Breast epithelium (tissue), 4 donors: ENCODE results near the gene TACO1. TPM values are rescaled to one million over a fixed set of nuclear protein-coding genes. Genes with fewer than 3 reads are reported as not detected.

ENCODE experiments used
- DNase-seq, 2 donors: peaks; one replicate each; pipeline ENCODE4 v3.0.0-alpha.2; 2019; ENCODE audit warnings: low spot score in 2 of 2
- H3K27ac ChIP-seq, 2 donors: fragments of 200-600 bp; sonication (generic) in 1 of 2; one replicate each; pipeline ENCODE4 v1.5.1; 2016 to 2019; ENCODE audit warnings: mild to moderate bottlenecking in 1 of 2
- H3K27me3 ChIP-seq, 2 donors: fragments of 200-600 bp; sonication (generic) in 1 of 2; one replicate each; pipeline versions ENCODE4 v1.5.1 to v1.6.0; 2017 to 2019; ENCODE audit warnings: control low read depth in 1 of 2, mild to moderate bottlenecking in 1 of 2
- H3K36me3 ChIP-seq: fragments of 200-600 bp; one replicate; pipeline ENCODE4 v1.5.1; 2019
- H3K4me1 ChIP-seq, 2 donors: fragments of 200-600 bp; sonication (generic); one replicate each; pipeline ENCODE4 v1.5.1; 2016 to 2019; ENCODE audit warnings: control low read depth in 1 of 2
- H3K4me3 ChIP-seq, 3 donors: fragments of 200-600 bp; sonication (generic); 1 replicate in 2 of 3; 2 replicates in 1 of 3; pipeline ENCODE4 v1.5.1; 2016 to 2019; ENCODE audit warnings: mild to moderate bottlenecking in 3 of 3, moderate library complexity in 2 of 3
- H3K9me3 ChIP-seq, 2 donors: fragments of 200-600 bp; sonication (generic) in 1 of 2; one replicate each; pipeline ENCODE4 v1.5.1; 2016 to 2019; ENCODE audit warnings: control low read depth in 1 of 2
- CTCF ChIP-seq, 3 donors: fragments of 450-650 bp; IDR thresholded peaks; one replicate each; pipeline ENCODE4 v1.5.1; 2016 to 2017; ENCODE audit warnings: antibody characterized with exemption in 3 of 3, mild to moderate bottlenecking in 3 of 3, moderate library complexity in 3 of 3
- POLR2A ChIP-seq: fragments of 450-650 bp; IDR thresholded peaks from one replicate; pipeline ENCODE4 v1.6.1; 2016; ENCODE audit warnings: antibody characterized with exemption, mild to moderate bottlenecking, moderate library complexity
- POLR2AphosphoS5 ChIP-seq, 3 donors: sonication (generic); formaldehyde crosslinking; IDR thresholded peaks; one replicate each; pipeline ENCODE4 v1.6.1; 2017; ENCODE audit warnings: antibody characterized with exemption in 3 of 3
- intact Hi-C: fragments of 100-400 bp; cut with DNase I; formaldehyde crosslinking; loops from one replicate; pipeline ENCODE4 v1.15.1; 2023; ENCODE audit warnings: low total_unique reads
- total RNA-seq, 3 donors: library from RNA; depleted of rRNA; stranded (reverse); fragments of >200 nt; gene quantifications; one replicate each; pipeline ENCODE4 v1.1.0, GENCODE V29; 2016

TACO1 gene
- total RNA-seq, 3 donors from 2014 or later: 11.0 to 12.4 (median 11.1) TPM

GRCh38 chr17:63561819-63562218 lies 38.9 kb upstream of the TACO1 start:
- intact Hi-C loops: no loop called here
- no peak for DNase-seq
- Histone ChIP-seq H3K36me3 (no peaks in the 10 kb centered on the region), H3K27ac (no peak overlapping the region), H3K4me3 (no peak overlapping the region), H3K4me1 (no peaks in the 10 kb centered on the region), H3K27me3 (no peaks in the 10 kb centered on the region), H3K9me3 (no peaks in the 10 kb centered on the region)
- no peak for TF ChIP-seq POLR2A
- no peak for TF ChIP-seq POLR2AphosphoS5 (IDR thresholded peaks at IDR 0.05)
- TF ChIP-seq CTCF (IDR thresholded peaks at IDR 0.05): no peak

GRCh38 chr17:63563339-63563738 lies 37.4 kb upstream of the TACO1 start:
- no peaks in the 10 kb centered on the region for H3K36me3 ChIP-seq
- H3K27ac ChIP-seq: no peak overlapping the region
- H3K4me3 ChIP-seq: no peak overlapping the region
- DNase-seq: no peak
- intact Hi-C loops: no loop called here
- no peaks in the 10 kb centered on the region for H3K4me1 ChIP-seq
- H3K9me3 ChIP-seq: no peaks in the 10 kb centered on the region
- H3K27me3 ChIP-seq: no peaks in the 10 kb centered on the region
- TF ChIP-seq POLR2A (no peak), CTCF (IDR thresholded peaks at IDR 0.05) (no peak), POLR2AphosphoS5 (IDR thresholded peaks at IDR 0.05) (no peak)

- H3K9me3 ChIP-seq: no peaks in the 10 kb centered on the region
- no peak for TF ChIP-seq POLR2A
- no peak for TF ChIP-seq CTCF (IDR thresholded peaks at IDR 0.05)
- TF ChIP-seq POLR2AphosphoS5 (IDR thresholded peaks at IDR 0.05): no peak
- no peaks in the 10 kb centered on the region for H3K4me1 ChIP-seq
- intact Hi-C loops: no loop called here
- no peaks in the 10 kb centered on the region for H3K27me3 ChIP-seq
- no peak overlapping the region for H3K4me3 ChIP-seq
- no peak overlapping the region for H3K27ac ChIP-seq
- H3K36me3 ChIP-seq: no peaks in the 10 kb centered on the region
- DNase-seq: no peak
These were observed 36.1 kb upstream of the TACO1 start for GRCh38 chr17:63564562-63564961.

- Histone ChIP-seq H3K27ac (no peak overlapping the region), H3K4me3 (no peak overlapping the region), H3K4me1 (no peaks in the 10 kb centered on the region), H3K9me3 (no peaks in the 10 kb centered on the region), H3K36me3 (no peaks in the 10 kb centered on the region), H3K27me3 (no peaks in the 10 kb centered on the region)
- intact Hi-C loops: no loop called here
- TF ChIP-seq CTCF (IDR thresholded peaks at IDR 0.05): no peak
- no peak for TF ChIP-seq POLR2AphosphoS5 (IDR thresholded peaks at IDR 0.05)
- TF ChIP-seq POLR2A: no peak
- no peak for DNase-seq
These were observed 33.5 kb upstream of the TACO1 start for GRCh38 chr17:63567229-63567628.

- Histone ChIP-seq H3K4me1 (no peaks in the 10 kb centered on the region), H3K27me3 (no peaks in the 10 kb centered on the region), H3K27ac (no peak overlapping the region), H3K9me3 (no peaks in the 10 kb centered on the region), H3K4me3 (no peak overlapping the region), H3K36me3 (no peaks in the 10 kb centered on the region)
- intact Hi-C loops: no loop called here
- no peak for DNase-seq
- TF ChIP-seq POLR2A (no peak), POLR2AphosphoS5 (IDR thresholded peaks at IDR 0.05) (no peak), CTCF (IDR thresholded peaks at IDR 0.05) (no peak)
These were observed 32.1 kb upstream of the TACO1 start for GRCh38 chr17:63568563-63568962.
